Measurements from ENCODE around the gene AMZ1.

Gene AMZ1

GRCh38 chr7:2687881-2688318 is at the start of gene AMZ1:
AMZ1 (plus strand) TSS chr7:2688202; CDS start chr7:2700452, 12,250 bp downstream.
- peak within 1 kb of the TSS; percentile 31 for H3K4me3 ChIP-seq (ENCODE audit: low read length)
- no peak for DNase-seq (ENCODE audit: low read depth)
- no peak for TF ChIP-seq CTCF (conservative IDR thresholded peaks at IDR 0.05; ENCODE audit: low read length)

- peak overlapping the region; percentile 12 for H3K4me3 ChIP-seq (ENCODE audit: low read length)
- peak; percentile 86 for DNase-seq (ENCODE audit: low read depth)
- no peak for TF ChIP-seq CTCF (conservative IDR thresholded peaks at IDR 0.05; ENCODE audit: low read length)
These were observed 49.6 kb upstream of the AMZ1 start for GRCh38 chr7:2638224-2638991.

GRCh38 chr7:2639181-2639681 is 48.8 kb upstream of the AMZ1 start:
- no peak for DNase-seq (ENCODE audit: low read depth)
- H3K4me3 ChIP-seq (ENCODE audit: low read length) = no peak overlapping the region

GRCh38 chr7:2639695-2640481 is 48.1 kb upstream of the AMZ1 start:
- no peak overlapping the region for H3K4me3 ChIP-seq (ENCODE audit: low read length)
- TF ChIP-seq CTCF (conservative IDR thresholded peaks at IDR 0.05; ENCODE audit: low read length) = no peak
- no peak for DNase-seq (ENCODE audit: low read depth)

More at GRCh38 chr7:2639181-2639681, 48.8 kb upstream of the AMZ1 start:
- TF ChIP-seq CTCF (conservative IDR thresholded peaks at IDR 0.05; ENCODE audit: low read length) = no peak

- DNase-seq (ENCODE audit: low read depth) = no peak
- no peak overlapping the region for H3K4me3 ChIP-seq (ENCODE audit: low read length)
- no peak for TF ChIP-seq CTCF (conservative IDR thresholded peaks at IDR 0.05; ENCODE audit: low read length)
These were observed 47.5 kb upstream of the AMZ1 start for GRCh38 chr7:2640482-2640830.

GRCh38 chr7:2640846-2641316 is 47.1 kb upstream of the AMZ1 start:
- peak overlapping the region; percentile 20 for H3K4me3 ChIP-seq (ENCODE audit: low read length)
- no peak for DNase-seq (ENCODE audit: low read depth)
- no peak for TF ChIP-seq CTCF (conservative IDR thresholded peaks at IDR 0.05; ENCODE audit: low read length)

Data from AG10803 (cell line).